ENCODE data around the gene NT5C1A.

GRCh38 chr1:39631361-39632322 lies 40.3 kb downstream of the NT5C1A start:
- TF ChIP-seq GATA2 (IDR thresholded peaks at IDR 0.05; ENCODE audit: low read depth, low read length) (no peak), GATA3 (IDR thresholded peaks at IDR 0.05; ENCODE audit: low read depth, low read length) (no peak)
